Hematopoietic multipotent progenitor cell treated with erythropoietin and hydrocortisone succinate and interleukin-3 and kit ligand, for 15 days (in vitro differentiated cells): ENCODE data around the gene ASGR2.
"Not testable (repeated sequence)": the region's sequence is repeated elsewhere in the genome, so short reads cannot be mapped to it uniquely, and the experiment has no call there.

Experiments
- DNase-seq: peaks from one replicate; pipeline ENCODE4 v3.0.0-alpha.2; 2015; ENCODE audit warnings: low spot score

ASGR2 gene

DNA sequence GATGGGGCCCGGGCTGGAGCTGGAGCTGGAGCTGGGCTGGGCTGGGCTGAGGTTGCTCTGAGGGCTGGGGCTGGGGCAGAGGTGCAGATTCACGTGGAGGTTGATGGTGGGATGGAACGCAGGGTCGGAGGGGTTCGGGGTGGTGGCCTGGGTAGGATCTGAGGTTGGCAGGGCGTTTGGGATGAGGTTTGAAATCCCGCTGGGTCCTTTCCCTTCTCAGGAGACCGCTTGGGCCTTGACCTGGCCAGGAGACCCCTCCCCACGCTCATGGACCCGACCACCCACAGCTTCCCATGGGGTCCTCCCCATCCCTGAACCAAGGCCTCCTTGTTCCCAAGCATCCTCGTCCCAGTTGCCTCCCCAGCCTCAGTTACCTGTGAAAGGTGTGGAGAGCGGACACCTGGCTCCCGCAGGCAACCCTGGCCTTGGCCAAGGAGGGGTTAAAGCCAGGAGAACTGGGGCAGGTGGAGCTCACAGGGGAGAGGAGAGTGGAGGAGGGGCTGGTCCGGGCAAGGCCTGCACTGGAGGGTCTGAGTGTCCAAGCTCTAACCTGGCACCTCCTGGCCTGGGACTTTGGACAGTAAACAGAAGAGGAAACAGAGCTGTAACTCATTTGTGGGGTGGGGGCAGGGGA is at the start of gene ASGR2:
TSS of gene ASGR2 (minus strand) at position 582 of the 634 bp plus-strand sequence. CDS start 582 bp downstream, outside the sequence.
- DNase-seq: no peak

DNA sequence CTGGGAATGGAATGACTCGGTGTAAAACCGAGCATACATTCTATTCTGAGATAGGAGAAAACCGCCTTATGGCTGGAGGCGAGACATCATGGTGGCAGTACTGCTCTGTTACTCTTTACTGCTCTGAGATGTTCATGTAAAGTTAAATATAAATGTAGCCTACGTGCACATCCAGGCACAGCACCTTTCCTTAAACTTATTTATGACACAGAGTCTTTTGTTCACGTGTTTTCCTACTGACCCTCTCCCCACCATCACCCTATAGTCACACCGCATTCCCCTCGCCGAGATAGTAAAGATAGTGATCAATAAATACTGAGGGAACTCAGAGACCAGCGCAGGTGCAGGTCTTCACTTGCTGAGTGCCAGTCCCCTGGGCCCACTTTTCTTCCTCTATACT is 44.9 kb upstream of the ASGR2 start:
- DNase-seq: not testable (repeated sequence)

GRCh38 chr17:7158424-7158823 is 43.8 kb upstream of the ASGR2 start:
- not testable (repeated sequence) for DNase-seq

DNA sequence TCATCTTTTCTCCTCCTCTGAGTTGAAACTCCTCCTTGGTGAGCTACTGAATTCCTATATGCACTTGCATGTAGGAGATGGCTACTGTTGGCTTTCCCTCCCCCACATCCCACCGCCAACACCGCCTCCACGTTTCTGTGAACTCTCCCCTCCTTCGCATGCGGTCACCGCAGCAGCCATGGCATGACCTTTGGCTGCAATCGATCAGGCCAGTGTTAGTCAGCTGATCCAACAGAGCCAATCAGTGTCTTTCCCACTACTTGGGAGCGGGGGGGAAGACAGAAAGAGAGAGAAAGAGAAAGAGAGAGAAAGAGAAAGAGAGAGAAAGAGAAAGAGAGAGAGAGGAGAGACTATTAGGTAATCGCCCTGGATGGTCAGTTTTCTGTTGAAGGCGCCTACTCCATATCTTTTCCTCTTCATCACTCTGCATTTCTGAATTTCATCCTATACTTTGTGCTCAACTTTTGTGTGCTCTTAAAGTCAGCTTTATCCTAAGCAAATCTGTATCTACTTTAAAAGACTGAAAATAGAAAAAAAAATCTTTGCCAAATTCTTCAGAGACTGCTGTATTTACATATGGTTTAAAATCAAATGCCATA is 41.8 kb upstream of the ASGR2 start:
- no peak for DNase-seq

- no peak for DNase-seq
These were observed 33.1 kb upstream of the ASGR2 start for GRCh38 chr17:7147772-7148171.

DNA sequence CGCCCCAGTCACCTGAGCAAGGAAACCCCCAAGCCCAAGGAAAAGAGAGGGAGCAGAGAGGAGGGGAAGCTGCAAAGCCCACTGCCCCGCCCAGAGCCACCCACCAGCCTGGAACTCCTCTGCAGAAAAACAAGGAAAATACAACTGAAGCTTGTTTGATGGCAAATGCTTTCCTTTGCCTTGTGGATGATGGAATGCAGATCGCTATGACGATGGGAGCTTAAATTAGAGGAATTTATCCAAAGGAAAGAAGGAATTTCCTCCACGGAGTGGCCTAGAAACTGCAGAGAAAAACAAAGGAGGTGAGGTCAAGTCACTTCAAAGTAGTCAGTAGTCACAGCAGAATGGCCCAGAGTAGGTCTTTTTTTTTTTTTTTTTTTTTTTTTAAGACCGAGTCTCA is 31.5 kb upstream of the ASGR2 start:
- no peak for DNase-seq

DNA sequence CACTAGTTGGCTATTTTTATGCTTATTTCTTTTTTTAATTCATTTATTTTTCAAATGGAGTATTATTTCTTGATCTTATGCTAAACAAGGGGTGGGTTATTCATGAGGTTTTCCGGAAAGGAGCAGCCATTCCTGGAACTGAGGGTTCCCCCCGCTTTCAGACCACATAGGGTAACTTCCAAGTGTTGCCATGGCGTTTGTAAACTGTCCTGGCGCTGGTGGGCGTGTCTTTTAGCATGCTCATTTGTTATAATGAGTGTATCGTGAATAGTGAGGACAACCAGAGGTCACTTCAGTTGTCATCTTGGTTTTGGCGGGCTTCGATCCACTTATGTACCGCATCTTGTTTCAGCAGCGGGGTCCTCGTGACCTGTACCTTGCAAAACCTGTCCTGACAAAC is 29.6 kb upstream of the ASGR2 start:
- no peak for DNase-seq

DNA sequence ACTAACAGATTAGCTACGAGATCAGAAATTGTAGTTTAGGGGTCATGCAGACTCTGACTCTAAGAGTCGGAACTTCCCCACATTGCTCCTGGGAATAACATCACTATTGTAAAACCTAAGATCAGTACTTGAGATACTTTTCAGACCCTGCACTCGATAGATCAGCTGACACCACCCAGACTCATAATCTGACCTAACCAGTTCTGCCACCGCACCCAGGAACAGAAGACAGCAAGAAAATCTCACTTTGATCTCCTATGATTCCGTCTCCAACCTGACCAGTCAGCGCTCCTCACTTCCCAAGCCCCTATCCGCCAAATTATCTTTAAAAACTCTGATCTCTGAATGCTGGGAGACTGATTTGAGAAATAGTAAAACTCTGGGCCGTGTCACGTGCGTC is 27.2 kb upstream of the ASGR2 start:
- DNase-seq: no peak

GRCh38 chr17:7139400-7139799 is 24.8 kb upstream of the ASGR2 start:
- DNase-seq: no peak

- DNase-seq: no peak
These were observed 24.3 kb upstream of the ASGR2 start for GRCh38 chr17:7138800-7139381.

GRCh38 chr17:7137171-7137943 is 22.7 kb upstream of the ASGR2 start:
- no peak for DNase-seq

DNA sequence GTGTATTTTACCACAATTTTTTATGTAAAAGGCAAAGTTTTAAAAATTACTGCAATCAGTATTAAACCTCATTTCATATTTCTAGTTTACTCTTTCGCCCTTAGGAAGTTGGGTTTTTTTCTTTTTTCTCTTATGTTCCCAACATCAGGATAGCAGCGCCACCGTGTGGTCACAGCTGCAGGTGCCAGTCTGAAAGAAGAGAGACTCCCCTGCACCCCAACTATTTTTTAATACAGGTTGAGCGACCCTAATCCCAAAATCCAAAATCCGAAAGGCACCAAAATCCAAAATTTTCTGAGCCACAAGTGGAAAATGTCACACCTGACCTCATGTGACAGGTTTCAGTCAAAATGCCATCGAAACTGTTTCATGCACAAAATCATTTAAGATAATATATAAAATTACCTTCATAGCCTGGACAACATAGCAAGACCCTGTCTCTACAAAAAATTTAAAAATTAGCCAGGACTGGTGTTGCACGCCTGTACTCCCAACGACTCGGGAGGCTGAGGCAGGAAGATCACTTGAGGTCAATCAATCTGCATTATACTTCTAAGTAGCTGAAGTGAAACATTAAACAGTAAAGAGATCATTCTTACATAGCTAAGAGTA is 21.8 kb upstream of the ASGR2 start:
- peak; percentile 75 for DNase-seq

DNA sequence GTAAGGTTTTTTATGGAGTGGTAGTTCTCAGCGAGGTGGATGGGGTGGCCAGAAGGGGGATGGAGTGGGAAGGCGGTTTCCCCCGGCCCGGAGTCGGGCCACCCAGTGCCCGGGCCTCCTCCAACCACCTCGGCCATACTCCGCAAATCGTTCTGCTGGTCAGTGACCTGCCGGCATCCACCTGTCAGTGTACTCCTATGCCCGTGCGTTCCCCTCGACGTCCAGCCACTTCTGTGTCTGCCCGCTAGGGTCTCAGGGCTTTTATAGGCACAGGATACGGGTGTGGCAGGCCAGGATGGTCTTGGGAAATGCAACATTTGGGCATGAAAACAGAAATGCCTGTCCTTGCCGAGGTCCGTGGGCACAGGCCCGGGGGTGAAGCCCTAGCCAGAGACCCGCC is 19.3 kb upstream of the ASGR2 start:
- DNase-seq: no peak

DNA sequence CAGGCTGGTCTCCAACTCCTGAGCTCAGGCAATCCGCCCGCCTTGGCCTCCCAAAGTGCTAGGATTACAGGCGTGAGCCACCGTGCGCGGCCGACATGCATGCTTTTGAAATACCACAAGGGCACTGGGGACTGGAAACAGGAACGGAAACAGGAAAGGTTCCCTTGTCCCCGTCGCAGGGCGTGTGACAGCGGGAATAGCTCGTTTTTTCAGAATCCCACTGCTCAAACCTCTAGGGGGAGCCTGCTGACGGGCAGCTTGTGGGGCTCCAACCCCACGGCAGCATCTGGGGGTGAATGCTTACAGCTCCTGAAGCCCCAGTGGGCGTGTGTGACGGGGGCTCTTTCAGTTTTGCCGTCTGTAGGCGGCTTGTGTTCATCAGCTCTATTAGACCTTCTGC is 18.8 kb upstream of the ASGR2 start:
- DNase-seq: no peak

GRCh38 chr17:7132511-7133094 is 18.0 kb upstream of the ASGR2 start:
- no peak for DNase-seq

- DNase-seq: no peak
These were observed 16.8 kb upstream of the ASGR2 start for GRCh38 chr17:7131423-7131791.

DNA sequence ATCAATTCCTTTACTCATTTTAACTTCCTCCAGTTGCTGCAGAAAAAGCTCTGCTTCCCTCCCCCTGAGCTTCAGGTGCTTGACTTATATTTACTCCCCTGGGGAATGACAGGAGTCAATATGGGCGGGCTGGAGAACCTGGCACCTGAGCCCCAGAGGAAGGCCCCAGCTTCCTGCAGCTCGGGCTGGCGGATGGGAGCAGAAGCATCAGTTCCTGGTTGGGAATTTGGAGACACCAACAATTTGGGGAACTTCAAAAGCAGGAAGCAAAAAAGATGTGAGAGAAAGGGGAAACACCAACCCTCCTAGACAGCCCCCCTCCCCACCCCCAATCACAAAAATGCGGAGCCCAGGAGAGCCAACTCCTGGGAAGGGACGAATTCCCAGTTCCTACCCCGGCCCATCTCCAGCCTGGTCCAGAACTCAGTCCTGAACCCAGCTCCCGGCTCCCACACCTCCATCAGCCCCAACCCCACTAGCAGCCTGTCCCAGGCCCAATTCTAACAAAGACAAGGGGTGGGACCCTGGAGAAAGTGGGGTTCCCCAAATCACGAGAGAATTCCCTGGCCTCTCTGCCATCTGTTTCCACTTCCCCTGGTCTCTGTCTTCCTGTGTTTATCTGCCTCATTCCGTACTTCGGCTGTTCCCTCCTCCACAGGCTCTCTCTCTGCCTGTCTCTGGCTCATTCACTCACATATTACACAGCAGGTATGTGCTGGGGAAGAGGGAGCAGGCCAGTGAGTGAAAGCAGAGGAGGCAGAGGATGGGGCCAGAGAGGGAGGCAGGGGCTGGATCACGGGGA is 16.2 kb upstream of the ASGR2 start:
- DNase-seq: no peak

DNA sequence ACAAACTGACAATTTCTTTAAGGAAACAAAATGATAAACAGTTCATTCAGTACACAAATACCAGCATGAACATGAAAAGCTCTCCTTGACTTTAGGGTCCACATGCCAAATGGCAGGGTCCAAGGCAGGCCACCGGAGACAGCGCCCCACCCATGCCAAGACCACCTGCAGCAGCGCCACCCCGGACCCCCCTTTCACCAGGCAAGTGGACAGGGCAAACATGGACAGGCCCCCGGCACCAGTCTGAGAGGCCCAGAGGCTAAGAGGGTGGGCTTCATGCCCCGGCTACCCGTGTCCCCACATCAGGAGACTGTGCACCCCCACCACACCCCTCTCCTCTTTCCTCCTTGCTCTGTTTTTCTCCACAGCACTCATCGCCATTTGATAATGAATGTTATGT is 14.7 kb upstream of the ASGR2 start:
- DNase-seq: no peak

DNA sequence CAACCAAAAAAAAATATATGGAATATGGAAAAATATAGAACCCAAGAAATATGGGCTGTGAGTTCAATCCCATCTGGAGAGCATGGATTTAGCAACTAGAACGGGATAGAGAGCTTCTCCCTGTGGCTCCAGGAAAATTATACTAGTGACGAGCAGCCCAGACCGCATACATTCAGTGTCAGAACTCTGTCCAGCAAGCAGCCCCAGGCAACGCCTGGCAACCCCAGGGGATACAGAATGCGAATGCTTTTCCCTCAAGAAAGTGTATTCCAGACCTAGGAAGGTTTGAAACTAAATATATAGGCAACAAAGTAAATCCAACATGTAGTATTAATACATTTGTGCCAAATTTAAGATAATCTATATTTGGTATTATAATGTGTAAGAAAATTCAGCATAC is 13.5 kb upstream of the ASGR2 start:
- DNase-seq: no peak

GRCh38 chr17:7127501-7127900 is 12.9 kb upstream of the ASGR2 start:
- not testable (repeated sequence) for DNase-seq

GRCh38 chr17:7126386-7126785 is 11.8 kb upstream of the ASGR2 start:
- DNase-seq: not testable (repeated sequence)
